Activated CD8-positive, alpha-beta memory T cell treated with anti-CD3 and anti-CD28 coated beads, Interleukin-2, amount 50 U/mL, for 24 hours (primary cell): ENCODE measurements around the gene TRAF5.
"Not testable (repeated sequence)": the region's sequence is repeated elsewhere in the genome, so short reads cannot be mapped to it uniquely, and the experiment has no call there.

Experiments
- DNase-seq: peaks from one replicate; pipeline ENCODE4 v3.0.0-alpha.2; 2020; ENCODE audit errors: extremely low read depth

TRAF5 gene

DNA sequence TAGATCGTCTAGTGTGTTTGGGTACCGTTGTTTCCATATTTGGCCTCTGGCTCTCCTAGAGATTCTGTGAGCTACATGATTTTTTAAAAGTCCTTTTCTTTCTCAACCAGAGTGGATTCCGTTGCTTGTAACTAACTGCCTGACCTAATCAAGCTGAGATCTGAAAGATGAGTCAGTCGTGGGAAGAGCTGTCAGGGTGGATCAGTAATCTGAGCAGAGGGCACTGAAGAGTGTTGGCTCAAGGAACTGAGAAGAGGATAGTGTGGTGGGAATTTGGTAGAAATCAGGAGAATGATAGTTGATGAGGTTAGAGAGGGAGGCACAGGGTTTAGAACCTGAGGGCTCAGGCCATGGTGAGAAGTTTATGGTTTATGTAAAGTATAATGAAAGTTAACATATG is 52.2 kb downstream of the TRAF5 start:
- no peak for DNase-seq

DNA sequence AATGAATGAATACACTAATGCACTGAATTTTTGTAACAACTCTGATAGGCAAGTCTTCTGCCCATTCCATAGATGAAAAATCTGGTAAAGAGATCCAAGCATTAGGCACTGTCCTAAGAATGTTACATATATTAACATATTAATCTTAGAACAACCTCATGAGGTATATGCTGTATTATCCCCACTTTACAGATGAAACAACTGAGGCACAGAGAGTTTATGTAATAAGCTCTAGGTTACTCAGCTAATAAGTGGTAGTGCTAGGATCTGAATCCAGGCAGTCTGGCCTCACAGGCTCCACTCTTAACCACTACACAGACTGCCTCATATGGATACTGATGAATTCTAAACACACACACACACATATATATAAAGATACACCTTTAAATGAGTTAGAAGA is 52.8 kb downstream of the TRAF5 start:
- no peak for DNase-seq

DNA sequence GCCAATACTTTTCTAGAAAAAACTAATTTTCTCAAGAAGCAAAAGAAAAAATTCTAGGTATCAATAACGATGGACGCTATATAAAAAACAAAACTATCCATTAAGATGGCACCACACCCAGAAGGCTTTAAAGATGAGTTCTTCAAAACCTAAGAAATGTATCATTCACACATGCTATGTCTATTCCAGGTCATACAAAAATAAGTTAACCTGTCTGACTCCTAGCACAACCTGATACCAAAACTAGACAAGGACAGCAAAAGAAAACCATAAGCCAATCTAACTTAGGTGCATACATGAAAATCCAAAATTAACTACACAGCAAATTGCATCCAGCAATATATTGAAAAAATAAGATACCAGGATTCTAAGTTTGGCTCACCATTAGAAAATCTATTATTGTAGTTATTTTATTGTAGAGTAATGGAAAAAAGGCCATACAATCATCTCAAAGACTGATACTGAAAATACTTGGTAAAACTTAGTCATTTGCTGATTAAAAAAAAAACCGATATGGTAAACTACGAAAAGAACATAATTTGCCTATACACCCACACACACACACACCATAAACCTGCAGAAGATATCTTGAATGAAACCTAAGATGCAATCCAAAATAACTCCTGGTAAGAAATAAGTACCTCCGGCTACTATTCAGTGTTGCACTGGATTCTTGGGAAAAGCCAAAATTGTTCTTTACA is 55.0 kb downstream of the TRAF5 start:
- DNase-seq = no peak

DNA sequence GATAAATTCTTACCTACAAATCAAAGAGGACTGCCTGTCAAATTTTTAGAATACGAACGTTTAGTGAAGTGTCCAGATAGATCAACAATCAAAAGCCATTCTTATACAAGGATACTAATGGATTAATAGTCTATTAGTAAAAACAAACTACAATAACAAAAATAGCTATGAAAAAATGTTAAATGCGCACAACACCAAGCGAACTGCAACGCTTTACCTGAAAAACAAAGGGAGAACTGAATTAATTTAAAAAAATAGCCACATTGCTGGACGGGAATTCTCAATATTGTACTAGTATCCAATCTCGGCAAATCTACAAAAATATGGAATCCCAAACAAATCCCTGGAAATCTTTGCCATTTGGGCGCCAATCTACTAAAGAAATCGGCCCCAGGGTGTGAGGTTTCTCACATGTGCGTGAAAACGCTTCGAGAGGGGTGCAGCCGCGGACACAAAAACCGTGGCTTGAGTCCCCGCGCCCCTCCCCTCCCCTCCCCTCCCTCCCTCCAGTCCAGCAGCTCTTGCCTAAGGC is 55.6 kb downstream of the TRAF5 start:
- DNase-seq = no peak

DNA sequence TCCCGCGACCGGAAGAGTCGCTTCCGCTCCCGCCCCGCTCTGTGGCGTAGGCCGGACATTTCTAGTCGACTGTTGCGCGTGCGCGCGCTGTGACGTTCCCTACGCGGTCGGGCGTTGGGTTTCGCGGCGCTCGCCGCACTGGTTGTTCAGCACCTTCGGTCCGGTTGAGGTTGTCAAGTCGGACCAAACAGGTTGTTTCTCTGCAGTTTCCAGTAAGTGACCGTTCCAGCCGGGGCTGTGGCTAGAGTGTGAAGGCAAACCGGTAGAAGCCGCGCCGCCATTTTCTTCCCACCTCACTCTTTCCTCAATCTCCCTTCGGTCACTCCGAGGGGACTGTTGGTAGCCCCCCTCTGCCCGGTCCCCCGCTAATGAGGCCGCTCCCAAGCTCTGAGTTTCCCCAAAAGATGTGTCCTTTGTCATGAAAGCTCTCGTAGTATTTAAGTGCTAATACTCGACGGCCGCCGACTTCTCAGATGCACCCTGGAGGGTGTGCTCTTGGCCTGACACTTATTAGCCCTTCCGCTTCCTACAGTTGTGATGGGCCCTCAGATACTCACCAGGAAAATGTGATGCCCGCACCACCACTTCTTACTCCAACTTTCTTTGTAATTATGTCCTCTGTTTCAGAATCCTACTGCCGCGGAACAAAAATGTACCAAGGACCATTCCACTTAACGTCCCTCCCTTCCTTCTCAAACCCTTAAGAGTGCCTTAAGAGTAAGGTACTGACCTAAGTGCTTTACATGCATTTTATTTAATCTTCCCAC is 56.3 kb downstream of the TRAF5 start:
- peak; percentile 62 for DNase-seq

DNA sequence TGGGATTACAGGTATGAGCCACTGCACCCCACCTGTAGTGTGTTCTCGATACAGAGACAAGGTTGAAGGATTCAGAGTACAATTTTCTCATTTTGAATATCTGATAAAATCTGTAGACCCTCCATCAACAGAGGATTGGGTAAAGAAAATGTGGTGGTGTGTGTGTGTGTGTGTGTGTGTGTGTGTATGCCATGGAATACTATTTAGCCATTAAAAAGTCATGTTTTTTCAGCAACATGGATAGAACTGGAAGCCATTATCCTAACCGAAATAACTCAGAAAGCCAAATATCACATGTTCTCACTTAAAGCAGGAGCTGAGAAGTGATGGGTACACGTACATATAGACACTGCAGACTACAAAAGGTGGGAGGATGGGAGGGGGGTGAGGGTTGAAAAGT is 57.9 kb downstream of the TRAF5 start:
- no peak for DNase-seq

DNA sequence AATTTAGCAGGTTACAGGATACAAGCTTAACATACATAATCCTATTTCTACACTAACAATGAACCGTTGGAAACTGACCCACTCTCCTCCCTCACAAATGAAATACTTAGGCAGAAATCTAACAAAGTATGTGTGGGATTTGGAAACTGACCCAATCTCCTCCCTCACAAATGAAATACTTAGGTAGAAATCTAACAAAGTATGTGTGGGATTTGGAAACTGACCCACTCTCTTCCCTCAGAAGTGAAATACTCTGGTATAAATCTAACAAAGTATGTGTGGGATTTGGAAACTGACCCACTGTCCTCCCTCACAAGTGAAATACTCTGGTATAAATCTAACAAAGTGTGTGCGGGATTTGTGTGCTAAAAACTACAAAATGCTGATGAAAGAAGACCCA is 60.3 kb downstream of the TRAF5 start:
- DNase-seq = no peak

DNA sequence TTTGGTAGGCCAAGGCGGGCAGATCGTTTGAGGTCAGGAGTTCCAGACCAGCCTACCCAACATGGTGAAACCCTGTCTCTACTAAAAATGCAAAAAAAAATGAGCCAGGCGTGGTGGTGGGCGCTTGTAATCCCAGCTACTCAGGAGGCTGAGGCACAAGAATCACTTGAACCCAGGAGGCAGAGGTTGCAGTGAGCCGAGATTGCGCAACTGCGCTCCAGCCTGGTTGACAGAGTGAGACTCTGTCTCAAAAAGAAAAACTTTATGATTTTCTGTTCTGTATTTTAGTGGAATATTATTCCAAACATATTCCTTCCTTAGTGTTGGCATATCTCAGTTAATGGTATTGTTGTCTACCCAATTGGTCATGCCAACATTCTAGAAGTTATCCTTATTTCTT is 64.2 kb downstream of the TRAF5 start:
- not testable (repeated sequence) for DNase-seq

DNA sequence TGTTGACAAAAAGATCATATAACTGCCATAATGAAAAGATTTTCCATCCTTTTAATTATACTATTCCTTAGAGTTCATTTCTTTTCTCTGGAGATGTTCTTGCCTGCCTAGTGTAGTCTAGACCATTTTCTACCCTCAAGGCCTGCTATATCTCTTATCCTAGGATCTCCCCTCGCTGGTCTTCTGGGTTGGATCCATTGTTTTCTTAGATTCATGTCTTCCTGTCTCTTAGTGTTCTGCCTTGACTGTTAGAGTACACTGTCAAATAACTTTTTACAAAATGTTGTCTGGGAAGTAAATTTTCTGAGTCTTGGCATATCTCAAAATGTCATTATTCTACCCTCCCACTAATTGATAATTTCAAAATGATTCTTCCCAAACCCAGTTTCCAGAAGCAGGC is 66.6 kb downstream of the TRAF5 start:
- DNase-seq = no peak

DNA sequence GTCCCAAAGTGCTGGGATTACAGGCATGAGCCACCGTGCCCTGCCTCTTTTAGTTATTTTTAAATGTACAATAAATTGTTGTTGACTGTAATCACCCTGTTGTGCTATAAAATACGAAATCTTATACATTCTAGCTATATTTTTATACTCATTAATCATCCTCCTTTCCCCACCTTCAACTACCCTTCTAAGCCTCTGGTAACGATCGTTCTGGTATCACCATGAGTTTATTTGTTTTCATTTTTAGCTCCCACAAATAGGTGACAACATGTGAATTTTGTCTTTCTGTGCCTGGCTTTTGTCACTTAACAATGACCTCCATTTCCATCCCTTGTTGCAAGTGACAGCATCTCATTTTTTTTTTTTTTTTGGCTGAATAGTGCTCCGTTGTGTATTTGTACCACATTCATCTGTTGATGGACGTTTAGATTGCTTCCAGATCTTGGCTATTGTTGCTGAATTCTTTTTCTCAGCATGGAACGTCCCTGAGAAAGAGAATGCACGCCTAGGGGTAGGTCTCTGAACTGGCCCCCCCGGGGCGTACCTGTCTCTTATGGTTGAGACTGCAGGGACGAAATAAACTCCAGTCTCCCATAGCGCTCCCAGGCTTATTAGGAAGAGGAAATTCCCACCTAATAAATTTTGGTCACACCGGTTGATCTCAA is 71.8 kb downstream of the TRAF5 start:
- DNase-seq = not testable (repeated sequence)

DNA sequence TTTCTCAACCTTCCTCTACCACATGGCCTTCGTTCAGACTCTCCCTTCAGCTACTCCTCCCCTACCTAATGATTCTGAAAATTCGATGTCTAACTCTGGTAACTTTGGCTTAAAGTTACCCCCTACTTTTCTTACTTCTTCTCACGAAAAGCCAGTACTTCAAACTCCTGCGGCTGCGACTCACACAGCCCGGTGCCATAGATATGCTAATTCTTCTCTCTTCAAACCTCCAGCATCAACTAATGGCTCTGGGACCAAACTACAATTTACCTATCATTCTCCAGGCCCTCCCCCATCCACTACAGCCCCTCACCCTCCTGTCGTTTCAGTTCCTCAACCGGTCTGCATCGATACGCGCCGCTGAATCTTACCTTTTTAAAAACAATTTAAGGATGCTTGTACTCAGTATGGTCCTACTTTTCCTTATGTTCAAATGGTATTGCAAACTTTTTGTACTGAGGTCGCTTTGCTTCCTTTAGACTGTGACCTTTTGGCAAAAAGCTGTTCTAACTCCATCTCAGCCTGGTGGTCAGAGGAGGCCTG is 73.3 kb downstream of the TRAF5 start:
- DNase-seq = not testable (repeated sequence)

DNA sequence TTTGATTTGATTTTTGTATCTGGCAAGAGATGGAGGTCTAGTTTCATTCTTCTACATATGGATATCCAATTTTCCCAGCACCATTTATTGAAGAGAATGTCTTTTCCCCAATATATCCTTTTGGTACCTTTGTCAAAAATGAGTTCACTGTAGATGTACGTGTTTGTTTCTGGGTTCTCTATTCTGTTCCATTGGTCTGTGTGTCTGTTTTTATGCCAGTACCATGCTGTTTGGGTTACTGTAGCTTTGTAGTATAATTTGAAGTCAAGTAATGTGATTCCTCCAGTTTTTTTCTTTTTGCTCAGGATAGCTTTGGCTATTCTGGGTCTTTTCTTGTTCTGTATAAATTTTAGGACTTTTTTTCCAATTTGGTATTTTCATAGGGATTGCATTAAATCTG is 75.1 kb downstream of the TRAF5 start:
- not testable (repeated sequence) for DNase-seq

DNA sequence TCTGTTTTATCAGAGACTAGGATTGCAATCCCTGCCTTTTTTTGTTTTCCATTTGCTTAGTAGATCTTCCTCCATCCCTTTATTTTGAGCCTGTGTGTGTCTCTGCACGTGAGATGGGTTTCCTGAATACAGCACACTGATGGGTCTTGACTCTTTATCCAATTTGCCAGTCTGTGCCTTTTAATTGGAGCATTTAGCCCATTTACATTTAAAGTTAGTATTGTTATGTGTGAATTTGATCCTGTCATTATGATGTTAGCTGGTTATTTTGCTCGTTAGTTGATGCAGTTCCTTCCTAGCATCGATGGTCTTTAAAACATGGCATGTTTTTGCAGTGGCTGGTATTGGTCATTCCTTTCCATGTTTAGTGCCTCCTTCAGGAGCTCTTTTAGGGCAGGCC is 79.5 kb downstream of the TRAF5 start:
- DNase-seq = not testable (repeated sequence)

DNA sequence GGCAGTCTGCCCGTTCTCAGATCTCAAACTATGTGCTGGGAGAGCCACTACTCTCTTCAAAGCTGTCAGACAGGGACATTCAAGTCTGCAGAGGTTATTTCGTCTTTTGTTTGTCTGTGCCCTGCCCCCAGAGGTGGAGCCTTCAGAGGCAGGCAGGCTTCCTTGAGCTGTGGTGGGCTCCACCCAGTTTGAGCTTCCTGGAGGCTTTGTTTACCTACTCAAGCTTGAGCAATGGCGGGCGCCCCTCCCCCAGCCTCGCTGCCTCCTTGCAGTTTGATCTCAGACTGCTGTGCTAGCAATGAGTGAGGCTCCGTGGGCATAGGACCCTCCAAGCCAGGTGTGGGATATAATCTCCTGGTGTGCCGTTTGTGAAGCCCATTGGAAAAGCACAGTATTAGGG is 81.1 kb downstream of the TRAF5 start:
- DNase-seq = not testable (repeated sequence)

DNA sequence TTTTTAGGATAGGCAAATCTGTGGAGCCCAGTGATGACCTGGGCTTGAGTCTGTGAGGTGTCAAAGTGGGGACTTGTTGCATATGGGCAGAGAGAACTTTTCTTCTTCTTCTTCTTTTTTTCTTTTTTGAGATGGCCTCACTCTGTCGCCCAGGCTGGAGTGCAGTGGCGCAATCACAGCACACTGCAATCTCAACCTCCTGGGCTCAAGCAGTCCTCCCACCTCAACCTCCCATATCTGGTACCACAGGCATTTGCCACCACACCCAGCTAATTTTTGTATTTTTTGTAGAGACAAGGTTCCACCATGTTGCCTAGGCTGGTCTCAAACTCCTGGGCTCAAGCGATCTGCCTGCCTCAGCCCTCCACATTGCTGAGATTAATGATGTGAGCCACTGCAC is 85.0 kb downstream of the TRAF5 start:
- DNase-seq = no peak

DNA sequence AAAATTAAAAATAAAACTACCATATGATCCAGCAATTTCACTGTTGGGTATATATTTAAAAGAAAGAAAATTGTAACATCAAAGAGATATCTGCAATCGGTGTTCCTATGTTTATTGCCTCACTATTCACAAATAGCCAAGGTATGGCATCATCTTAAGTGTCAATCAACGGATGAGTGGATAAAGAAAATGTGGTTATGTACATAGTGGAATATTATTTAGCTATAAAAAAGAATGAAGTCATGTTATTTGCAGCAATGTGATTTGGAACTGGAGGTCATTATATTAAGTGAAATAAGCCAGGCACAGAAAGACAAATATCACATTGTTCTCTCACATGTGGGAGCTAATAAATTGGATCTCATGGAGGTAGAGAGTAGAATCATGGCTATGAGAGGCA is 89.1 kb downstream of the TRAF5 start:
- no peak for DNase-seq

DNA sequence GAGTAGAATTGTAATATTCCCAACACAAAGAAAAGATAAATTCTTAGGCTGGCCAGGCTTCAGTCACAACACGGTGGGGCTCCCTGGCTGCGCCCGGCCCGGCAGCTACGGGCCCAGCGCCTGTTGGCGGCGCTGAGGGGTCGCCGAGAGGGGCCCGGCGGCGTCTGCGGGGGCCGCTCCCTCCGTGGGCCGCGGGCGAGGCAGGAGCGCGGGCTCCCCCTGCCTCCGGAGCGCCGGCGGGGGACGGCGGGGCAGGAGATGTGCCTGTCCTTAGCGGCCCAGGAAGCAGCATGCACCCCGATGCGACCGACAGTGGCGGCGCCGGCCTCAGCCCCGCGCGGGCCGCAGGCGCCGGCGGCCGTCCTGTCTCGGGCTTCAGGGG is 89.6 kb downstream of the TRAF5 start:
- DNase-seq = not testable (repeated sequence)

DNA sequence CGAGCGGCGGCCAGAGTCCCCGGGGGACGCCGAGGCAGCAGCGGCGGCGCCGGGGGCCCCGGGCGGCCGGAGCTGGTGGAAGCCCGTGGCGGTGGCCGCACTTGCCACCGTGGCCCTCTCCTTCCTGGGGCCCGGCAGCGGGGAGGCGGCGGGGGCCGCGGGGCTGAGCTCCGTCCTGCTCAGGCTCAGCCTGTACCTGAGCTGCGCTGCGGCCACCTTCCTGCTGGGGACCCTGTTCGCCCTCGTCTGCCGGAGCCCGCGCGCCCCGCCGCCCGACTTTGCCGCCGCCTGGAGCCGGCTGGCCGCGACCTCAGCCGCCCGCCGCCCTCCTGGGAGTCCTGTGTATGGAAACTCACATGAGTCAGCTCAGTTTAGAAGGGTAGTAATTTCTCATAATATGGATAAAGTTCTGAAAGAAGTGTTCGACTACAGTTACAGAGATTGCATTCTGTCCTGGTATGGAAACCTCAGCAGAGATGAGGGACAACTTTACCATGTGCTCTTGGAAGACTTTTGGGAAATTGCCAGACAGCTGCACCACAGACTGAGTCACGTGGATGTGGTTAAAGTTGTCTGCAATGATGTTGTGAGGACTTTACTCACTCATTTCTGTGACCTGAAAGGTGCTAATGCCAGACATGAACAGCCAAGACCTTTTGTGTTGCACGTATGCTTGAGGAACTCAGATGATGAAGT is 90.1 kb downstream of the TRAF5 start:
- not testable (repeated sequence) for DNase-seq

DNA sequence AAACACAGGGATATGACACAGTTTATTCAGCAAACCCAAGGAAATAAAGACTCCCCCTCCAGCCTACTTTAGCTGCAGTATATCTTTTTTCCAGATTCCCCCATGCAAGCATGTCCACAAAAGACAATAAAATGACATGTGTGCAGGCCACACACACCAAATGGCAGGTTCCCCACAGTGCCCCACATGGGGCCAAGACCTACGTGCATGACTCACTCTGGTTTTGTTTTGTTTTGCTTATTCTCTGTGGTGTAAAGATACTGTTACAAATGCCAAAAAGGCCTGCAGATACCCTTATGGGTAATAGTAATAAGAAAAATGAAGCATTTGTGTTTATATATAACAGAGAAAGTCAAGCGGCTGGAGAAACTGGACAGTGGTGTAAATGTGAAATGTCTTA is 93.8 kb downstream of the TRAF5 start:
- DNase-seq = no peak

DNA sequence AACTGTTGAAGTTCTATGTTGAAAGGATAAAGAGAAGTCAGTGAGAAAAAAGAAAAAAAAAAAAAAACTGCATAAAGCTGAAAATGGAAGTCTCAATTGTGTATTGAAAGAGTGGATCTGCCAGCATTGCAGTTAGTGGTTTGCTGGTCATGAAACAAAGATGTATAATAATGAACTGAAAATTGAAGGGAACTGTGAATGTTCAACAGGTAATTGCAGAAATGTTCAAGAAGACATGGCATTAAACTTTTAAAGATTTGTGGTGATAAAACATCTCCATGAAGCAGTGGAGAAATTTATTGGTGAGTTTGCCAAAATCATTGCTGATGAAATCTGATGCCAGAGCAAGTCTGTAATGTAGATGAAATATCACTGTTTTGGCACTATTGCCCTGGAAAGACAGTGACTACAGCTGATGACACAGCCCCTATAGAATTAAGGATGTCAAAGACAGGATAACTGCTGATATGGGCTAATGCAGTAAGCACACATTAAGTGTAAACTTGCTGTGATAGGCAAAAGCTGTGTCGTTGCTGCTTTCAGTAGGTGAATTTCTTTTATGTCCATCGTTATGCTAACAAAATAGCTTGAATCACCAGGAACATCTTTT is 94.3 kb downstream of the TRAF5 start:
- DNase-seq = no peak

DNA sequence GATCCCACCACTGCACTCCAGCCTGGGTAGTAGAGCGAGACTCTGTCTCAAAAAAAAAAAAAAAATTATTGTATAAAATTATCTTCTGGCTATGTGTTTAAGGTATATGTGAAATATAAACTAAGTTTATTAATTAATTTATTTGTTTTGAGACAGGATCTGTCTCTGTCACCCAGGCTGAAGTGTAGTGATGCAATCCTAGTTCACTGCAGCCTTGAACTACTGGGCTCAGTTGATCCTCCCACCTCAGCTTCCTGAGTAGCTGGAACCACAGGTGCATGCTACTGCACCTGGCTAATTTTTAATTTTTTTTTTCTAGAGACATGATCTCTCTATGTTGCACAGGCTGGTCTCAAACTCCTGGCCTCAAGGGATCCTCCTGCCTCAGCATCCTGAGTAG is 97.4 kb downstream of the TRAF5 start:
- no peak for DNase-seq
